GM21423 (cell line): ENCODE data around the gene RASGRF1.

Source experiments
- ATAC-seq: cut with Tn5 transposase; IDR thresholded peaks from one replicate; pipeline ENCODE4 v1.9.1; 2021; ENCODE audit warnings: mild to moderate bottlenecking, moderate library complexity; ENCODE audit not compliant: unreplicated experiment

Gene RASGRF1

GRCh38 chr15:78992416-78993256 is 97.9 kb downstream of the RASGRF1 start:
- ATAC-seq: no peak

- no peak for ATAC-seq
Observed at GRCh38 chr15:78991879-78992278, 98.7 kb downstream of the RASGRF1 start.

- ATAC-seq: no peak
Observed at GRCh38 chr15:78991476-78991875, 99.1 kb downstream of the RASGRF1 start.

DNA sequence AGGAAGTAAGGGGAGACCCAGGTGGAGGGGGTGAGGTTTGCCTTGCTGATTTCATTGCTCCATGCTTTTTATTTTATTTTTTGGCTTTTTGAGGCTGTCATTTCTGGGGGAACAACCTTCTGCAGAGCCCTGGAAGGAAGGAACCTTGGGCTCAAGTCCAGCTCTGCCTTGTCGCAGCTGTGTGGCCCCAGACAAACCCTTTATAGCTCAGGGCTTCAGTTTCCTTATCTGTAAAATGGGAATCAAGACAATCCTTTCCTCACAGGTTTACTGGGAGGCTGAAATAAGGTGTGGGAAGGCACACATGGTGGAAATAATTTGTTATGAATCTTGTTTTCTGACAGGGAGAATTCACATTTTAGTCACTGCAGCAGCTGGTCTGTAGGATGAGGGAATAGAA is 100.3 kb downstream of the RASGRF1 start:
- ATAC-seq: no peak

GRCh38 chr15:78989701-78990240 is 100.8 kb downstream of the RASGRF1 start:
- ATAC-seq: no peak

DNA sequence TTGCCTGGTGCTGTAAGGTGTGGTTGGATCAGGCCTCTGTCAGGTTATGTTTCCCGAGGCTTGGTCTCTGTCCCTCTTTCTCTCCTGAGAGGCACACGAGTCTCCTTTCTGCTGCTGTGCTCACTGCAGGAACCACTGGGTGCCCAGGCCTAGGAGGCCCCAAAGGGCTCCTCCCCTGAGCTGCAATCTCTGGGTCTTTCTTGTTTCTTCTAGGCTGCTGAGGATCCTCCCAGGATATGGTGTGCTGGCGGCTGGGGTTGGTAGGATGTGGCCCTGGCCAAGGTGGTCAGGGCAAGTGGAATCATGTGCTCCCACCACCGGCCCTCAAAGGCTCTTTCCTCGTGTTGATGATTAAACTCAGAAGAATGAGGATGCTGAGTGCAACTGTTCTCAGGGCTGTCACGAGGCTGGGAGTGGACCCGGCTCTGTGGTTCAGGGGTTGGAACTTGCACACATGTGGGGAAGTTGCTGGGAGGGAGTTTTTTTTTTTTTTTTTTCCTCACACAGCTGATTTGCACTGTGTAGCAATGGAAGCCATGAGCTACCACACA is 102.1 kb downstream of the RASGRF1 start:
- peak; percentile 76 for ATAC-seq

GRCh38 chr15:78987556-78988360 is 102.8 kb downstream of the RASGRF1 start:
- ATAC-seq: no peak

GRCh38 chr15:78985859-78986475 is 104.6 kb downstream of the RASGRF1 start:
- no peak for ATAC-seq

DNA sequence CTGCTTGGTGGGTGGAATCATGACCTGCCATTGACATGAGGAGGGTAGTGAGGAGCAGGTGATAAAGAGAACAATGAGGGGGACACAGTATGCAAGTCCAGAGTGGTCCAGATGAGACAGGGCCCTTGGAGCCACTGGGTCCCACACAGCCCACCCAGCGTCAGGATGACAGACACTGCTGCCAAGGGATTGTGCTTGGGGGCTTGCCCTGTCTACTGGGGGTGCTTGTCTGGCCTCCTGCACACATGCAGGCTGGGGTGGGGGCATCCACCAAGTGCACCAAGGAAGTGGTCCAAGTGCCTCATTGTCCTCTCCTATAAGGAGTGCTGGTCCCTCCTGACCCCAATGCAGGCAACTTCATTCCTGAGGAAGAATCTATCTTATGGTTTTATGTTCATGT is 106.5 kb downstream of the RASGRF1 start:
- no peak for ATAC-seq

DNA sequence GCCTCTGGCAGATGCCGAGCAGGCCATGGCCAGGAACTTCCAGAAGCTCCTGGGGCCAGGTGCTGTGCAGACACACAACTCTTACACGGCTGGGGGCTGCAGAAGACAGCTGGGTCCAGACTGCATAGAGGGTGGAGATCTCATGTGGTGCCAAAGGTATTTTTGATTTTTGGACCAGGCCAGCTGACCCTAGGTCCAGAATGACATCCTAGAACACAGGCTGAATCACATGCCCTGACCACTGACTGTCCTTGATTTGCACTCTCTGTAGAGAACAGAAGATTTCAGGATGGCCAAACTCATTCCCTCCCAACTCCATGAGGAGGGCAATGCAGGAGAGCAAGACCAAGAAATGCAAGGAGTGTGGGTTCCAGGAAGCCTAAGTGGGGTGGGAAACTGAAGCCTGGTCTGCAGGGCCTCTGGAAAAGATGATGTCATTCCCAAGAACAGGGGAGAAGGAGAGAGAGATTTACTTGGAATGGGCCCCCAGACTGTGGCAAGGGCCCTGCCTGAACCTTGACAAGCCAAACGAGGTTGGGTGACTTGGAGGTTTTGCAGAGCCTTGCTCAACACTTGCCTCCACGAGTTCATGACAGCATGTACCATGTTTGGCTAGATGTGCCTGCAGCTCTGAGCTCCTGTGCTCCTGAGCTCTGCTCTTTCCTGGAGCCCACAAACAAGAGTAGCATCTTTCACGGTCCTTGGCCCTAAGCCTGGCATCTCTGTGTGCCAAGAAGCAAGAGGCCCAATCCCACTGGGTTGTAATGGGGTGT is 107.2 kb downstream of the RASGRF1 start:
- ATAC-seq: no peak

DNA sequence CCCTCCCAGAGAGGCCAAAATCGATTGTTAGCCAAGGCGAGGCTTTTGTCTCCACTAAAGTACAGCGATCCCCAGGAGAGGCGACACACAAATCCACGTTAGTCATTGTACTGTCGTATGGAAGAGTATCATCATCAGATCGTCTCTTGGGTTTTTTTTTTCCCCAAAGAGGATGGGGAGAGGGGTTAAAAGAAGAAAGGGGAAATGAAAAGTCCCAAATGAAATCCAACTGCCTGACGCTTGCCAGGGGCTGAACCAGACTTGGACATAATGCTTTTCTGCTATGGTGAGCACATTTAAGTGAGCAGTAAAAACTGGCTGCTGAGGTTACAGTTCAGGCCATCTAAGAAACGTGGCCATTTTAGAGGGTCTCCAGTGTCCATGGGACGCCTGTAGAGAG is 107.8 kb downstream of the RASGRF1 start:
- ATAC-seq: no peak

DNA sequence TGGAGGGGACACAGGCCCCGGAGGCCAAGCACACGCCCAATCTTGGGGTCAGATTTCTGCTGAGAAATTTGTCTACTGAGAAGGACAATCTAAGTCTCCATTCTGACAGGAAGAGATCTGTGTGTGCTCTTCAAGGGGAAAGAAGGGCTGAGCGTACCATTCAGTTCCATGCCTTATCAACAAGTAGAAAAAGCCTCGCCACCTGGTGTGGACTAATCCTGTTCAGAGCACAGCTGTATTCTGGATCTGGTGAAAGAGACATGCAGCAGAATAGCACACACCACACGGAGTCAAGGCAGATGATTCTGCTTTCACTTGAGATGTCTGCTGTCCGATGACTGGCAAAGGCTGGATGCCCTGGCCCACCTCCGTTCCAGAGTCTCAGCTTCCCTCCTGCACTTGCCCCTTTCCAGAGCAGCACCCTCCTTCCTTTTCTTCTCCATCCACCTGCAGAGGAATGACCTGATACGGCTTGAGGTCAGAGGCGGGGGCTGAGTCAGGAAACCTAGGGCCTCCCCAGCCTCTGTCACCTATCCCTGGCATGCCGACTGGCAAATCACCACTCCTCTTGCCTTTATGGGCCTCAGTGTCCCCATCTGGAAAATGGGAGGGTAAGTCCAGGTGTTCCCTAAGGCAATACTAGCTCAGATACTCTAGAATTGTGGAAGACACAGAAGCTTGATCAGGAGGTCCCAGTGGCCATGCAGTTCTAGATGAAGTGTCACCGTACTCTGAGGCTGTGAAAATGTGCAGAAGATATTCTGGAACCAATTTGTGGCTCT is 108.9 kb downstream of the RASGRF1 start:
- no peak for ATAC-seq

DNA sequence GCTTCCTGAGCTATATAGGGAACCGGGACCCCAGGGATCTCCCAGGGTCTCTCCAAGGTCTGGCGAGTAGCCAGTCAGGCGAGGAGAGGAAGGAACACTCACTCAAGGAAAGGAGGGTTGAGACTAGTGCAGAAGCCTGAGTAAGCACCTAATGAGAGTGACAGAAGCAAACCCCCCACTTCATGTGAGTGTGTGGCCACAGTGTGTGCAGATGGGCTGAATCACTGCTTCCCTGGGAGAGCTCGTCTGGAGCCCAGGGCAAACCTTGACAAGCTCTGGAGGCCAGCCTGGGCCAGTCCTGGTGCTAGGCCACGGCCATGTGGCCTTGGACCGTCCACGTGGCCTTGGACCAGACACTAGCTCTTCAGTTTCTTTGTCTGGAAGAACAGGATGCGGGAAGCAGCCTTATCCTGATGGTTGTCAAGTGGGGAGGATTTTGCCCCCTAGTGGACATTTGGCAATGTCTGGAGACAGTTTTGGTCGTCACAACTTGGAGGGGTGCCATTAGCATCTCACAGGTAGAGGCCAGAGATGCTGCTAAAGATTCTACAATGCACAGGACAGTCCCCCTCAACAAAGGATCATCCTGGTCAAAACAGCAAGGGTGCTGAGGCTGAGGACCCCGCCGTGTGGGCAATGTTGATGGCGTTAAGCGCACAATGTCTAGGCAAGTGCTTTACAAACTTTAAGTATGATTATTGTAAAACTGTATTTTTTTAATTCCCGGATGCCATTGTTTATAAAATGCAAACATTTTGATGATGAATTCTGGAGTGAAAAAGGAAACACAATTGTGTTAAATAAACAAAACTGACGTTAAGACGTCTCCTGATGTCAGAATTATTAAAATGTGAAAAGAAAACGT is 110.9 kb downstream of the RASGRF1 start:
- no peak for ATAC-seq

GRCh38 chr15:78978601-78979179 is 111.9 kb downstream of the RASGRF1 start:
- no peak for ATAC-seq

DNA sequence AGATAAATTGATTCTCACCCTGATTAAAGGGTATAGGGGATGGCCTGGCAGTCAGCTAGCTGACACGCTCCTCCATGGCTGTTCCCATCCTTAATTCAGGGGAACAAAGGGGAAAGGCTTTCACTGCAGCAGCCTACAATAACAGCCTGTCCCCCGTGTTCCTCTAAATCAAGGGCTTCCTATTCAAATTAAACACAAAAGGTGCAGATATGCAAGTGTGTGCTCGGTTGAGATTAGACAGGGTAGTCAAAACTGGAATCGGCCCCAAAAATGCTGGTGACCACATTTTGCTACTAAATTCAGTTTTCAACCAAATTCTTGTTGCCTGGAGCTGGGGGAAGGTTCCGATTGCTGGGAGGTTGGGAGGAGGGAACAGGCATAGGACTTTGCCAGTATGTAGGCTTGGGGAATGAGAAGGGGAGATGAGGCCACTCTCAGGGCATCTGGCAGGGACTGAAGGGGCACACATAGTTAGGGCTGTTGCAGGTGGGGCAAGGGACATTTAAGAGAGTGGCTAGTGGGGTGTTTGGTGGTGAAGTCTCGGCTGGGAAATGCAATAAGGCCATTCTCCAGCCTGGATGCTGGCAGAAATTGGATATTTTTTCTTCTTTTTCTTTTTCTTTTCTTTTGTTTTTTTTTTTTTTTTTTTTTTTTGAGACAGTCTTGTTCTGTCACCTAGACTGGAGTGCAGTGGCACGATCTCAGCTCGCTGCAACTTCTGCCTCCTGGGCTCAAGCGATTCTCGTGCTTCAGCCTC is 112.8 kb downstream of the RASGRF1 start:
- peak; percentile 15 for ATAC-seq

DNA sequence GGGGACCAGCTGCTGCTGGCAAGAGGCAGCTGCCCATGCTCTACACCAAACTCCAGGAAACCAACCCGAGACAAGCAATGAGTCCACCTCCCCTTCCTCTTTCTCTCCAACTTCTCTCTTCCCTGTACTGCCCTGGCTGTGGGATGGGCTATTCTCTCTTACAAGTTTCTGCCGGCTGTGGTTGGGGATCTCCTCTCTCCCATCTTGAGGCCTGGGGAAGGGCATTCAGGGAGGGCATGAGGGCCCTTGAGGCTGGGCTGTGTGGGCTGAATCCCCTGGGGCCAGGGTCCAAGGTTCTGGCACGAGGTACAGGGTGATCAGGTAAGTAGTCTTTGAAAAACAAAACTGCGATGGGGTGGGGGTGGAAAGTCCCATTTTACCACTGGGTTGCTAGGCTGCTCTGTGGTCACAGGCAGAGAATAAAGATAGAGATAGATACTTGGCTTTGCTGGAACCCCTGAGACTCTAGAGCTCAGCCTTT is 113.4 kb downstream of the RASGRF1 start:
- peak; percentile 59 for ATAC-seq

DNA sequence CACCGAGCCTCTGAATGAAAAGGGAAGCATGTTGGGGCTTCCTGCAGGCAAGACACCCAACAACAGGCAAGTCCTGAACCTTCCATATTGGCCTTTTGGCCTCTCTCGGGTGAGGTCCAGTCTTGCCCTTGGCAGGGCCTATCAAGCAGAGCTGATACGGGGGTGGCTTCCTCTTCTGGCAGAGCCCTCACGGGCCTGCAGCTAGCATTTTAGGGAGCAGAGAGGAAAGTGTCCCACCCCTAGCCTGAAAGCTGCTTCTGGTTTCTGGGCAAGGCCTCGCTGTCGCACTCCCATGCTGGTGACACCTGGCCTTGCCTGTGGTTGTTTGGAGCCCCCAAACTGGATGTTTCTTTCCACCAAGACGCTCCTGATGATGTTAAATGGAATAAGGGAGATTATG is 113.9 kb downstream of the RASGRF1 start:
- peak; percentile 4 for ATAC-seq
